Fibroblast of lung (primary cell): Measurements from ENCODE around the gene SHISA4. TPM values are rescaled to one million over a fixed set of nuclear protein-coding genes. Genes with fewer than 3 reads are reported as not detected.

Source experiments
- DNase-seq, 2 donors: peaks; one replicate each; pipeline versions ENCODE4 v3.0.0 to v3.0.0-alpha.2; 2010; ENCODE audit warnings: low read depth in 2 of 2
- H2AFZ ChIP-seq: 2 replicates; pipeline ENCODE4 v1.5.1; 2012; ENCODE audit warnings: low read length, control low read depth, inconsistent platforms
- H3K27ac ChIP-seq: 2 replicates; pipeline ENCODE4 v1.5.1; 2011; ENCODE audit warnings: low read length, control low read depth; ENCODE audit not compliant: insufficient read depth
- H3K27me3 ChIP-seq: 2 replicates; pipeline ENCODE4 v1.5.1; 2011; ENCODE audit warnings: mild to moderate bottlenecking, low read length; ENCODE audit not compliant: control insufficient read depth, insufficient read depth
- H3K36me3 ChIP-seq: 2 replicates; pipeline ENCODE4 v1.5.1; 2011; ENCODE audit warnings: low read length; ENCODE audit not compliant: control insufficient read depth, insufficient read depth
- H3K4me1 ChIP-seq: 2 replicates; pipeline ENCODE4 v1.5.1; 2011; ENCODE audit warnings: low read length; ENCODE audit not compliant: control insufficient read depth, insufficient read depth; ENCODE audit errors: extremely low read depth
- H3K4me2 ChIP-seq: 2 replicates; pipeline ENCODE4 v1.5.1; 2011; ENCODE audit warnings: low read length, control low read depth; ENCODE audit not compliant: insufficient read depth; ENCODE audit errors: extremely low read depth
- H3K4me3 ChIP-seq, 4 experiments: fragments of 200-600 bp in 1 of 4; sonication (generic) in 1 of 4; replicated peaks in 1 of 4; 2 replicates each; pipeline ENCODE4 v1.5.1; 2011 to 2016; ENCODE audit warnings: low read length in 4 of 4, low read depth in 3 of 4, mild to moderate bottlenecking in 3 of 4, control low read depth in 2 of 4, inconsistent platforms in 1 of 4, mixed read lengths in 1 of 4; ENCODE audit not compliant: insufficient read depth in 1 of 4; ENCODE audit errors: control extremely low read depth in 1 of 4
- H3K79me2 ChIP-seq: 2 replicates; pipeline ENCODE4 v1.5.1; 2012; ENCODE audit warnings: mild to moderate bottlenecking, low read length, inconsistent platforms; ENCODE audit not compliant: control insufficient read depth, insufficient read depth
- H3K9ac ChIP-seq: 2 replicates; pipeline ENCODE4 v1.5.1; 2011; ENCODE audit warnings: mild to moderate bottlenecking, low read length, control low read depth; ENCODE audit not compliant: insufficient read depth
- H3K9me3 ChIP-seq: 2 replicates; pipeline ENCODE4 v1.5.1; 2012; ENCODE audit warnings: low read depth, low read length; ENCODE audit not compliant: control insufficient read depth, insufficient read depth
- H4K20me1 ChIP-seq: 2 replicates; pipeline ENCODE4 v1.5.1; 2011; ENCODE audit warnings: low read length; ENCODE audit not compliant: control insufficient read depth, insufficient read depth; ENCODE audit errors: extremely low read depth
- CTCF ChIP-seq, 2 donors: IDR thresholded peaks in 1 of 2; conservative IDR thresholded peaks in 1 of 2; 1 replicate in 1 of 2; 2 replicates in 1 of 2; pipeline ENCODE4 v1.5.1; 2011 to 2012; ENCODE audit warnings: low read length in 2 of 2, control low read depth in 1 of 2, inconsistent platforms in 1 of 2, low read depth in 1 of 2, mild to moderate bottlenecking in 1 of 2
- EZH2 ChIP-seq: IDR thresholded peaks from 2 replicates; pipeline ENCODE4 v1.5.1; 2012; ENCODE audit warnings: low read length, control low read depth, mild to moderate bottlenecking; ENCODE audit errors: missing control alignments
- polyA plus RNA-seq, 2 donors: library from polyadenylated mRNA; depleted of rRNA in 1 of 2; stranded (reverse) in 1 of 2; unstranded in 1 of 2; fragments of >200 nt; gene quantifications; 2 replicates each; pipeline ENCODE4 v1.2.1, GENCODE V29; 2011 to 2012; ENCODE audit warnings: missing spikeins in 1 of 2
- total RNA-seq: library from RNA; depleted of rRNA; stranded (reverse); fragments of >200 nt; gene quantifications from 2 replicates; pipeline ENCODE4 v1.2.1, GENCODE V29; 2014

The SHISA4 gene
- total and polyA plus RNA-seq, 2 donors (not counting 1 experiment from before 2014, with no cell fraction given) = 19.0 to 27.1 TPM

GRCh38 chr1:201911826-201912571 lies 23.3 kb downstream of the SHISA4 start:
- Histone ChIP-seq H3K79me2 (no peaks in the 10 kb centered on the region), H3K4me3 (no peak overlapping the region), H3K4me1 (peaks cover 10% of the 10 kb centered on the region), H4K20me1 (no peaks in the 10 kb centered on the region), H3K27ac (no peak overlapping the region), H3K4me2 (no peak overlapping the region), H3K9me3 (no peaks in the 10 kb centered on the region), H3K36me3 (peaks cover 1% of the 10 kb centered on the region), H3K27me3 (peaks cover 3% of the 10 kb centered on the region), H2AFZ (no peak overlapping the region), H3K9ac (no peak overlapping the region)
- no peak for TF ChIP-seq CTCF (conservative IDR thresholded peaks at IDR 0.05 in 1 of 2, IDR thresholded peaks at IDR 0.05 in 1 of 2; ENCODE audit: low read depth in 1 of 2, low read length in 2 of 2)
- TF ChIP-seq EZH2 = no peak
- DNase-seq = no peak

GRCh38 chr1:201912832-201913231 lies 24.1 kb downstream of the SHISA4 start:
- no peak overlapping the region for H3K9ac ChIP-seq
- no peak overlapping the region for H3K4me2 ChIP-seq
- peaks cover 3% of the 10 kb centered on the region for H3K27me3 ChIP-seq
- no peaks in the 10 kb centered on the region for H4K20me1 ChIP-seq
- peak; percentile 46 to 77 for DNase-seq
- no peaks in the 10 kb centered on the region for H3K79me2 ChIP-seq
- H3K9me3 ChIP-seq = no peaks in the 10 kb centered on the region
- TF ChIP-seq EZH2 (no peak), CTCF (conservative IDR thresholded peaks at IDR 0.05 in 1 of 2, IDR thresholded peaks at IDR 0.05 in 1 of 2; ENCODE audit: low read depth in 1 of 2, low read length in 2 of 2) (no peak)
- peaks cover 1% of the 10 kb centered on the region for H3K36me3 ChIP-seq
- peaks cover 18% of the 10 kb centered on the region for H3K4me1 ChIP-seq
- H2AFZ ChIP-seq = no peak overlapping the region
- H3K4me3 ChIP-seq = no peak overlapping the region
- no peak overlapping the region for H3K27ac ChIP-seq

- Histone ChIP-seq H3K9ac (no peak overlapping the region), H3K4me3 (no peak overlapping the region), H3K27ac (no peak overlapping the region), H3K36me3 (peaks cover 1% of the 10 kb centered on the region), H3K4me2 (no peak overlapping the region), H3K27me3 (peaks cover 3% of the 10 kb centered on the region), H2AFZ (no peak overlapping the region), H3K9me3 (no peaks in the 10 kb centered on the region), H3K4me1 (peaks cover 26% of the 10 kb centered on the region), H3K79me2 (no peaks in the 10 kb centered on the region), H4K20me1 (no peaks in the 10 kb centered on the region)
- no peak for TF ChIP-seq CTCF (conservative IDR thresholded peaks at IDR 0.05 in 1 of 2, IDR thresholded peaks at IDR 0.05 in 1 of 2; ENCODE audit: low read depth in 1 of 2, low read length in 2 of 2)
- no peak for TF ChIP-seq EZH2
- DNase-seq = peak in 1 of 2 donors; percentile 62
Measured at GRCh38 chr1:201914456-201915235, 25.9 kb downstream of the SHISA4 start.
